22Rv1 (cell line): ENCODE data around the gene USP32.

Experiments
- H3K27ac ChIP-seq: fragments of 450-650 bp; 2 replicates; pipeline ENCODE4 v1.5.1; 2017
- ZFX ChIP-seq: fragments of 450-650 bp; IDR thresholded peaks from 2 replicates; pipeline ENCODE4 v1.6.1; 2017; ENCODE audit warnings: antibody characterized with exemption, borderline replicate concordance
- TF ChIP-seq, protein P1 (sequence below): fragments of 450-650 bp; IDR thresholded peaks from 2 replicates; pipeline ENCODE4 v1.5.1; 2017; ENCODE audit warnings: mild to moderate bottlenecking

The USP32 gene

DNA sequence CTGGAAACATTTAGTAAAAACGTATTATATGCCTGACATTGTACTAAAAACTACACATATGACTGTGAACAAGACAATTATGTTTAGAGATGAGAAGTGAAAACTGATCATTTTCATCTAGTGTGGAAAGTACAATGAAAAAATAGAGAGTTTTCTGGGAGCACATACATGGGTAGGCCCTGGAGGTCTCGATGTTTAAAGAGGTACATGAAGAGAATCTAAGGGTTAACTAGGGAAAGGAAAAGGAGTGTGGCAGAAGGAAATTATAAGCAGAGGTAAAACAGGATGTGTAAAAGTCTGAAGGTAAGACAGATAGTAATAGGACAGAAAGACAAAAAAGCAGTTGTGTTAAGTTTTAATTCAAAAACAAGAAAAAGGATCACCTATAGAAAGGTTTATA, 113.7 kb downstream of the USP32 start:
- no peak overlapping the region for H3K27ac ChIP-seq
- TF ChIP-seq ZFX, result no peak
- TF ChIP-seq, protein P1, sequence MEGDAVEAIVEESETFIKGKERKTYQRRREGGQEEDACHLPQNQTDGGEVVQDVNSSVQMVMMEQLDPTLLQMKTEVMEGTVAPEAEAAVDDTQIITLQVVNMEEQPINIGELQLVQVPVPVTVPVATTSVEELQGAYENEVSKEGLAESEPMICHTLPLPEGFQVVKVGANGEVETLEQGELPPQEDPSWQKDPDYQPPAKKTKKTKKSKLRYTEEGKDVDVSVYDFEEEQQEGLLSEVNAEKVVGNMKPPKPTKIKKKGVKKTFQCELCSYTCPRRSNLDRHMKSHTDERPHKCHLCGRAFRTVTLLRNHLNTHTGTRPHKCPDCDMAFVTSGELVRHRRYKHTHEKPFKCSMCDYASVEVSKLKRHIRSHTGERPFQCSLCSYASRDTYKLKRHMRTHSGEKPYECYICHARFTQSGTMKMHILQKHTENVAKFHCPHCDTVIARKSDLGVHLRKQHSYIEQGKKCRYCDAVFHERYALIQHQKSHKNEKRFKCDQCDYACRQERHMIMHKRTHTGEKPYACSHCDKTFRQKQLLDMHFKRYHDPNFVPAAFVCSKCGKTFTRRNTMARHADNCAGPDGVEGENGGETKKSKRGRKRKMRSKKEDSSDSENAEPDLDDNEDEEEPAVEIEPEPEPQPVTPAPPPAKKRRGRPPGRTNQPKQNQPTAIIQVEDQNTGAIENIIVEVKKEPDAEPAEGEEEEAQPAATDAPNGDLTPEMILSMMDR, result no peak

DNA sequence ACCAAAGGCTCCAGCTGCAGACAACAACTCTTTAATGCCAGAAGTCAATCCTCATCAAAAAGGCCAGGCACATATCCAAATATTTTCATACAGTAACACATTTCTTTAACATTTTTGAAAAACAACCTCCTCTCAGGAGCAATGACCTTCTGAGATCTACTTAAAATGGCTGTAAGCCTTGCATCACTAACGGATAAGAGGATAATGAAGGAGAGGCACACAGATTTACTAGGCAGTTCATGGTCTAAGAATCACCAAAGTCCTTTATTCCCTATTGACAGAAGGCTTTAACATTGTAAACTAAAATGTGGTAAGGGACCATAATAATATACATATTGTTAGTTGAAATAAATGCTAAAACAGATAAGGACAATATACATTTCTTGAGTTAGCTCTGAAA, 114.7 kb downstream of the USP32 start:
- H3K27ac ChIP-seq, result no peak overlapping the region
- TF ChIP-seq, protein P1, result no peak
- no peak for TF ChIP-seq ZFX

DNA sequence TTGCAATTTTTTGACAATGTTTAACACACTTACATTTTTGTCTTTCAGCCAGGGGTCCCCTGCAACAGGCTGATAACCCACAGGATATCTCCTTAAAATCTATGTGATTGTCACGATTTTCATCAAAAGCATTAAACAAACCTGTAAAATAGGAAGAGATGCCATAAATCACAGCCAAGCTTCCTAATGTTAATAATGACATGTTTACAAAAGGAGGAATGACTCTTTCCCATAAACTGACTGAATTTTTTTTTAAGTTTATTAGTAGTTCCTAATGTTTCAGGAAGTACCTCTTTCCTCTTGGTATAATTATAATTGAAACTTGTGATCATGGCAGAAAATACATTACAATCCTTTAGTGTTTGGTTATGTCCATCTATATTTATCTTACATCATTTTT, 122.5 kb downstream of the USP32 start:
- TF ChIP-seq ZFX, result no peak
- TF ChIP-seq, protein P1, result no peak
- H3K27ac ChIP-seq, result no peak overlapping the region

DNA sequence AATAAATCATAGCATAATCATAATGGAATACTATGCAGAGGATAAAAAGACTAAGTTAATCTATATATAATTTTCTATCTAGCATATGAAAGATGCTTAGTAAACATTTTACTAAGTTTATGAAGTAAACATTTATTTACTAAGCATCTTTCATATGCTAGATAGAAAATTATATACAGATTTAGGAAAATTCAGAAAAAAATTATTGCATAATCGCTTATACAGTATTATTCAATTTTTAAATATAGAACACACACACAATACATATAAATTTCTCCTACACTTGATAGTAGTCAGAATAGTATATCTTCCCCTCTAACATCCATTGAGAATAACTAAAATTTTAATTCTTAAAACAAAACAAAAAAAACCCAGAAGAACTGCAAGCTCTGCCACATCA, 131.4 kb downstream of the USP32 start:
- H3K27ac ChIP-seq, result no peak overlapping the region
- TF ChIP-seq, protein P1, result no peak
- no peak for TF ChIP-seq ZFX

DNA sequence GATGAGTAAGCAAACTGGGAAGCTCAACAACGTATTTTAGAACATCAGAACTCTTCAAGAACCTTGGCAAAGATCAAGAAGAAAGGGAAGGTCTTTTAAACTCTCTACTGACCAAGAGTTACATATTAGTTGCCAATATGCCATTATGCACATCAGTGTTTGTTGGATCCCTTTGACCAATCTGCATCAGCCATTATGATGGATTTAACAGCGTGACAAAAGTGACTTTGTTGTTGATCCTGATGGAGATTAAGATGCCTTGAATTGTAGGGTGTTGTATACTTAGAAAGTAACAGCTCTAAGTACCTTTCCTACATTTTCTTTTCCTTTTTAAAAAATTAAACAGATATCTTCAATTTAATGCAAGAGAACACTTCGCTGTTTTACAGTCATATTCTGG, 133.6 kb downstream of the USP32 start:
- TF ChIP-seq, protein P1, result no peak
- TF ChIP-seq ZFX, result no peak
- H3K27ac ChIP-seq, result no peak overlapping the region

DNA sequence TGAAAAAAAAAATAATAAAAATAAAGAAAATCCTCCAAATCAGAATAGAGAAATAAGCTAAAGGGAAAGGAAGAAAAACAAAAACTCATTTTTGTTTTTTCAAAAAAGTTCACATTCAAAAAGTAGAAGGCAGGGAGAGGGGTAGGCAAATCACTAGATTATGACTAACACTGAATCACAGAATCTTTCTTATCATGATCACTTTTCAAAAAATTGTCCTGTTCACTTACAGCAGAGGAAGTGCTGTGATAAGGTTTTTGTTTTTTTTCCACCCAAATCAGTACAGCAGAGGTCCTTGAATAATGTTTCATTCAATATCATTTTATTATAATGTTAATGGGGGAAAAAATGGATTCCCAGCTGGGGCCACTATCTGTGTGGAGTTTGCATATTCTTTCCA, 135.8 kb downstream of the USP32 start:
- no peak overlapping the region for H3K27ac ChIP-seq
- TF ChIP-seq, protein P1, result no peak
- TF ChIP-seq ZFX, result no peak

DNA sequence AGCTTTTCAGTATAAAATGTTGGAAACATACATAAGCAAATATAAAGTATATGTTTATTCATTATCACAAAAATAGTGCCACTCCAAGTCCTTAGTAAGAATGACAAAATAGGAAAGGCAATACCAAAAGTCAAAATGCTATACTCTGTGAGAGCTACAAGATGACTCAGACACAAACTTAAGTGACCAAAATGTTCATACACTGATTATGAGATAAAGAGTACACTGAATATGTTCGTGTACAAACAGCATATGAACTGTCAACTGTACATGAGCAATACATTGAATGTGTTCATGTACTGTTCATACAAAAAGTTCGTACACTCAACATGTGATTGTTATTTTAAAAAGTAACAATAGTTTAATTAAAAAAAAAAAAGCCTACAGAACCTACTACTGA, 138.9 kb downstream of the USP32 start:
- TF ChIP-seq ZFX, result no peak
- TF ChIP-seq, protein P1, result no peak
- no peak overlapping the region for H3K27ac ChIP-seq
